HG02763 (cell line): ENCODE results near the gene FANCD2.
"Not testable (repeated sequence)": the region's sequence is repeated elsewhere in the genome, so short reads cannot be mapped to it uniquely, and the experiment has no call there.

Experiments
- ATAC-seq: cut with Tn5 transposase; IDR thresholded peaks from one replicate; pipeline ENCODE4 v1.9.1; 2021; ENCODE audit warnings: mild to moderate bottlenecking, moderate library complexity; ENCODE audit not compliant: unreplicated experiment

FANCD2 gene

DNA sequence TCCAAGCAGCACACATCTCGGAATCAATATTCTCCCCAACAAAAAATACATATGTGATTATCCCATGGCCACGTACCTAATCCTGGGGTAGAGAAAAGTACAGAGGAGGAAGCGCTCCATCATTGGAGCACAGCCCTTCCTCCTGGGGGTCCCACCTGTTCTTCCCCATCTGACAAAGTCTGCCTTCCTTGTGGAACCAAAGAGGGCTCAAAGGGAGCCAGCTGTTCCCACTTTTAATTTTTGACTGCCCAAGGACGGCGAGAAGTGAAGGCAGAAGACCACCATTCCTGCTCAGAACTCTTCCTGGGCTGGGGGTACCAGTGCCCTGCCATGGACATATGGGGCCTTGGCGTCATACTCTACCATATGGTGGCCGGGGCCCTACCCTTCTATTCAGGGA lies 14.1 kb upstream of the FANCD2 start:
- ATAC-seq: no peak

DNA sequence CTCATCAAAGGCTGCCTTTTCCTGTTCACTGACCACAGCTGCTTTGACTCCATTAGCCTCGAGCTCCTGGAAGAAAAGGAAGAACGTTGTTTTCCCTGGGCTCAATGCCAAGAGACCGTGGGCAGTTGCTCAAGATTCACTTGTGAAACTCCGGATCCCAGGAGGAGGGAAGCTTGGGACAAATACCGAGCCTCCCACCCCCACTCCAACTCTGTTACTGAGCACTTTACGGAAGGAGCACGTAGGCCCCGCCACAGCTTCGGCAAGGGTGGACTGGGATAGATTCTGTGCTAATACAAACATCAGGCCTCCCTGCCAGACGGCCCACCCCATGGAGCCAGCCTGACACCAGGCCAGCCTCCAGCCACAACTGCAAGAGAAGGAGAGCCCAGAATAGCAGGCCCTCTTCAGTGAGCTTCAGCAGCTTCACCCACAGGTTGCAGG lies 10.8 kb upstream of the FANCD2 start:
- no peak for ATAC-seq

DNA sequence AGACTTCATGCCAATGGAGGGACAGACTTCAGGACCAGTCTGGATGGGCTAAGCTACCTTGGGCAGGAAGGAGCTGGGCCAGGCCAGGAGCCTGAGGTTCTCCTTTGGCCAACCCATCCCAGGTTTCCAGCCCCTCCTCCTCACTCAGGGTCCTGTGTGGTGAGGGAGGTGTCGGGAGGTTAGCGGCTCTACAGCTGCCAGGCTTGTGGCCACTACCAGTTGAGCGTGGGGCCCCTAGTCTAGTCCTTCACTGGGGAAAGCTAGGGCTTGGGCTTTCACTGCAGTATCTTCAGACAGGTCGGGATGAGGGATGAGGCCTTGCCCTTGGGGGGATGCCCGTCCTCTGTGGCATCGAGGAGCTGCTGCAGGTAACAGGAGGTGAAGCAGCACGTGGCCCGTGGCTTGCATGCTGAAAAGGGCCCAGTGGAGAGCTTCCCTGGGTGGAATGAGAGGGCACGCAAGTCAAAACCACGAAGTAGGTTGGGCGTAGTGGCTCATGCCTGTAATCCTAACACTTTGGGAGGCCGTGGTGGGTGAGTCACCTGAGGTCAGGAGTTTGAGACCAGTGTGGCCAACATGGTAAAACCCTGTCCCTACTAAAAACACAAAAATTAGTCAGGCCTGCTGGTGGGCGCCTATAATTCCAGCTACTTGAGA lies 8.5 kb upstream of the FANCD2 start:
- no peak for ATAC-seq

DNA sequence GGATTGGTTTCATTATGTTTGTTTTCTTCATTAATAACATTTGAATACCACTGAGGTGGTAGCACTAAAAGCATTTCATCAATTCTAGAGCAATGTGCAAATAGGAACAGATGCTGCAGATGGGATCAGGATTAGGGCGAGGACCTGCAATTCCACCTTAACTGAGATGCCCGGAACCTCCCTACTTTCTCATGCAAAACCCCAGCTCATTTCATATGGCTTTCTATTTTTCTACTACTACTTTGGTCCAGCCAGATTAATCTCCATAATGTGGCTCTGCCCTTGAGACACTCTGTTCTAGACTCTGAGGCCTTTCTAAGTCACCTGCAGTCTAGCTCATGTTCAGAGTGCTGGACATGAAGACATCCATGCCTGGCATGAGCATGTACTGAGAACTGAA lies 7.4 kb upstream of the FANCD2 start:
- not testable (repeated sequence) for ATAC-seq

DNA sequence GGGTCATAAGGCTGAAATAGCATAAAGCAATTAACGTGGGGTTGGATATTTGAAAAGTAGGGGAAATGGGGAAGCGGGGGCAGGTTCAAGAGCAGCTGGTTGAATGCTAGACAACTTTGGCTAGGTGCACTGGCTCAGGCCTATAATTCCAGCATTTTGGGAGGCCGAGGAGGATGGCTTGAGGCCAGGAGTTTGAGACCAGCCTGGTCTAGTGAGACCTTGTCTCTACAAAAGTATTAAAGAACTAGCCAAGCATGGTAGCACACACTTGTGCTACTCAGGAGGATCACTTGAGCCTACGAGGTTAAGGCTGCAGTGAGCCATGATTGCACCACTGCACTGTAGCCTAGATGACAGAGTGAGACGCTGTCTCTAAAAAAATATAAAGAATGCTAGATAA lies 6.9 kb upstream of the FANCD2 start:
- ATAC-seq: no peak

DNA sequence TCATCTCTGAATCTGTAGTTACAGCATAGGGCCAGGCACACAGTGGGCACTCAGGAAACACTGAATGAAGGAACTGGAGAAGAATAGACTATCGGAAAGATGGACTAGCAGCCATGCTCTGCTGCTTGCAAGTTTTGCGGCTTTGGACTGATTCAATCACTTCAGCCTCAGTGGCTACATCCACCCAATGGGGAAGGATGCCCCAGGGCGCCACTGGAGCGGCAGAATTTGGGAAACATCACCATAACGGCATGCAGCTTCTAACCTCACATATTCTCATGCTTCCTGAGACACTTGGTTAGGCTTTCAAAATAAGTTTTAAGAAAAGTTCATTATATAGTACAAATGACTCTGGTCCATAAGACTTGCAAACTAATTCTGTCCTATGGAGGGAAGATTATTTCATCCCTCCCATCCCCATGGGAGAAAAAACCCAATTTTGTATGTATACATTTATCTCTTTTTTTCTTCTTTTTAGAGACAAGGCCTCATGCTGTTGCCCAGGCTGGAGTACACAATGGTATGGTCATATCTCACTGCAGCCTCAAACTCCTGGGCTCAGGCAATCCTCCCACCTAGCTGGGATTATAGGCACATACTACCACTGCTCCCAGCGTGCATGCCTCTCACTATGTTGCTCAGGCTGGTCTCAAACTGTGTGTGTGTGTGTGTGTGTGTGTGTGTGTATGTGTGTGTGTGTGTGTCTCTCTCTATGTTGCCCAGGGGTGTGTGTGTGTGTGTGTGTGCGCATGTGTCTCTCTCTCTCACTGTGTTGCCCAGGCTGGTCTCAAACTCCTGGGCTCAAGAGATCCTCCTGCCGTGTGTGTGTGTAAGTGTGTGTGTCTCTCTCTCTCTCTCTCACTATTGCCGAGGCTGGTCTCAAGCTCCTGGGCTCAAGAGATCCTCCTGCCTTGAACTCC lies 4.1 kb upstream of the FANCD2 start:
- no peak for ATAC-seq

DNA sequence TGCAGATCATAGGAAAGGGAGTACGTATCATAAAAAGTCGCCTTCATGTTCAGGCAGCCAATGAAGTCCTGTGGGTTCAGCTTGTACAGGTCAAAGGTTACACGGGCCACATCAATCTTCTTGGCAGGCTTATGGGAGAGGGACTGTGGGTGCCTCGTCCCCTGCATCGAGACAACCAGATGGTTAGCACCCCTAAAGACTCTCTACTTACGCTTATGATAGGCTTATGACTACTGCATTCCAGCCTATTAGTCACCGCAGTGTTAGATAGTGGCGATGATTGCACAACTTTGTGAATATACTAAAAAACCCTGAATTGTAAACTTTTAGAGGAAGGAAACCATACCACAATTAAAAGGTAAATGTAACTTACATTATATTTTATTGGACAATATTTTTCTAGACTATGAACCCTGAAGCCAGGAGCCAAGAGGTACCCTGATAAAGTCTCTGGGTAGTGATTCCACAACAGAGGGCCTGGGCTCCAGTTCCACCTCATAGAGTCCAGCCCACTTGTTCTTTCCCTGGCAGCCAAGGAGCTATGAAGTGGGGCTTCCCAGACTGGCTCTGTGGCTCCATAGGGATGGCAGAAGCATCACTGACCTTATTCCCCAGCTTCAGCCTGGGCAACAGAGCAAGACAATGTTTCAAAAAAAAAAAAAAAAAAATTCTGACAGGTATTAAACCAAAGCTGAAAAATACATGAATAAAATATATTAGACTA lies 2.5 kb upstream of the FANCD2 start:
- ATAC-seq: no peak

DNA sequence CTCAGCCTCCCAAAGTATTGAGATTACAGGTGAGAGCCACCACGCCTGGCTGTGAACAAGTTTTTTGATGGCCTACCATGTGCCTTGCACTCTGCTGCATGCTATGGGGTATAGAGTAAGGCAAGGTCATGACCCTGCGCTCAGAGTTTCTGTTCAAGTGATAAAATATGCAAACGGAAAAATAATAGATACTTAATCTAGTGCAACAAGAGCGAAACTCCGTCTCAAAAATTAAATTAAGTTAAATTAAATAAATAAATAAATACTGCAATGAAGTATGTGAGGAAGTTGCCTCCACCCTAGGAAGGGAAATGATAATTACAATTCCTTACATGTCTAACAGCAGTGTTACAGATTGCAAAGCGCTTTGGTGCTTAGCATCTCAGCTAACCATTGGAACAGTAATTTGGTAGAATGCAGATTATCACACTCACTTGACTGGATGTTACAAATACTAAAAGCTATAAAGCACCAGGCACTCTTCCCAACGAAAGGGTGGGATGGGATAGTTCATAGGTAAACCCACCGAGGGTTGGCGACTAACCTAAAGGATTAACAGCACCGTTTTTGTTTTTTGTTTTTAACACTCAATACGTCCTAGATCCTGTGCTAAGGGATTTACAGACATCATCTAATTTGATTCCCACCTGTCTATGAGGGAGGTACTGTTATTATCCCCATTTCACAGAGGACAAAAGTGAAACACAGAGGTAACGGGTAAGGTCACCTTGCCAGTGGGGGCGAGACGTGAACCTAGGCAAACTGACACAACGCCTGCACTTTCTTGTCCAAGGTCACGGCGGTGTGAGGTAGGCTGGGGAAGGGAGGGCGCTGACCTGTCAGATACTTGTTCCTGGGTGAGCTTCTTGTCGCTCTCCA lies 793 bp upstream of the FANCD2 start:
- ATAC-seq: no peak

DNA sequence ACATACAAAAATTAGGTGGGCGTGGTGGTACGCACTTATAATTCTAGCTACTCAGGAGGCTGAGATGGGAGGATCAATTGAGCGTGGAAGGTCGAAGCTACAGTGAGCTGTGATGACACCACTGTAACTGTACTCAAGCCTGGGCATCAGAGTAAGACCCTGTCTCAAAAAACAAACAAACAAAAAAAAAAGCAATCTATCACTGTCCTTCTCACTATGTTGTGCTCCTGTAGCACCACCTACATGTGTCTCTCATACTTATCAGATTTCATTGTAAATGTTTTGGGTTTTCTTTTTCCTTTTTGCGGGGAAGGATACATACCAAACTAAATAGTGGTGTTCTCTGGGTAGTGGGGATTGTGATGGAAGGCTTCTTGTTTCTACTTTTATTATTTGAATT lies 14.8 kb downstream of the FANCD2 start:
- no peak for ATAC-seq

DNA sequence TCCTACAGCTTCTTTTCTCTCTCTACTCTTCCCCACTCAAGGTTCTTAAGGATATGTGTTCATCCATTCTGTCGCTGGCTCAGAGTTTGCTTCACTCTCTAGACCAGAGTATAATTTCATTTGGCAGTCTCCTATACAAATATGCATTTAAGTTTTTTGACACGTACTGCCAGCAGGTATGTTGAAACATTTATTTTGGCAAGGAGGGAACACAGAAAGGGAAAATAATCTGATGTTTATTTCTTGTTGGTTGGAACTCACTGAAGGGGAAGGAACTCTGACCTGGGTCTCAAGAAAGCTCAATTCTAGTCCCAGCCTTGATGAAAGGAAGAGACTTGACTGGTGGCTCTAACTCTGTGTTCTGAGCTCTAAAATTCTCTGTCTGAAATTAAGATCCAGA lies 21.6 kb downstream of the FANCD2 start:
- no peak for ATAC-seq

DNA sequence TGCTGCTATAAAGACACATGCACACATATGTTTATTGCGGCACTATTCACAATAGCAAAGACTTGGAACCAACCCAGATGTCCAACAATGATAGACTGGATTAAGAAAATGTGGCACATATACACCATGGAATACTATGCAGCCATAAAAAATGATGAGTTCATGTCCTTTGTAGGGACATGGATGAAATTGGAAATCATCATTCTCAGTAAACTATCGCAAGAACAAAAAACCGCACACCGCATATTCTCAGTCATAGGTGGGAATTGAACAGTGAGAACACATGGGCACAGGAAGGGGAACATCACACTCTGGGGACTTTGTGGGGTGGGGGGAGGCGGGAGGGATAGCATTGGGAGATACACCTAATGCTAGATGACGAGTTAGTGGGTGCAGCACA lies 26.8 kb downstream of the FANCD2 start:
- not testable (repeated sequence) for ATAC-seq

DNA sequence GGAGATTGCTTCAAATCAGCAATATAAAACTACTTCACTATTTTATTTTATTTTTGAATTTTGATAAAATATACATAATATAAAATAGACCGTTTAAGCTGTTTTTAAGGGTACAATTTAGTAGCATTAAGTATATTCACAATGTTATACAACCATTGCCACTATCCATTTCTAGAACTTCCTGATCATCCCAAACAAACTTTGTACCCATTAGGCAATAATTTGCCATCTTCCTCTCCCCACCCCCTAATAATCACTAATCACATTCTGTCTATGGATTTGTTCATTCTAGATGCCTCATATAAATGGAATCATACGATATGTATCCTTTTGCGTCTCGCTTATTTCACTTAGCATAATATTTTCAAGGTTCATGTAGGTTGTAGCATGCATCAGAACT lies 28.9 kb downstream of the FANCD2 start:
- no peak for ATAC-seq

DNA sequence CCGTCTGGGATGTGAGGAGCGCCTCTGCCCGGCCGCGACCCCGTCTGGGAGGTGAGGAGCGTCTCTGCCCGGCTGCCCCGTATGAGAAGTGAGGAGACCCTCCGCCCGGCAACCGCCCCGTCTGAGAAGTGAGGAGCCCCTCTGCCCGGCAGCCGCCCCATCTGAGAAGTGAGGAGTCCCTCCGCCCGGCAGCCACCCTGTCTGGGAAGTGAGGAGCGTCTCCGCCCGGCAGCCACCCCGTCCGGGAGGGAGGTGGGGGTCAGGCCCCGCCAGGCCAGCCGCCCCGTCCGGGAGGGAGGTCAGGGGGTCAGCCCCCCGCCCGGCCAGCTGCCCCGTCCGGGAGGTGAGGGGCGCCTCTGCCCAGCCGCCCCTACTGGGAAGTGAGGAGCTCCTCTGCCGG lies 43.8 kb downstream of the FANCD2 start:
- not testable (repeated sequence) for ATAC-seq

DNA sequence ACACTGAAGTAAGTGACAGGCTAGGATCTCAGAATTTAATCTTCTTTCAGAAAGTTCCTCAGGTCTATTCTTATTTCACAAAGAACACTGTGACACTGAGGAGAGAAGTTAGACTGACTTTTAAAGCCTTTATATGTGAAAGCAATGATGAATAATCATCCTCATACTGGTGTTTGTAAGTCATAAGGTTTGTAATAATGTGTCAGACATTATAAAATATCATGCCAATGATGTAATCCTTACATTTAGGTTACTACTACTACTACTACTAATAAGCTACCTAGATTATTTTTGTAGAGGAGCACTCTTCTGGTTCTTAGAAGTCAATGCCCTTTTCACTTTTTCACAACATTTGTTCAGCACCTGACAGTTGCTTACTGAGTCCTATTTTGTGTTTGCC lies 48.4 kb downstream of the FANCD2 start:
- ATAC-seq: no peak

DNA sequence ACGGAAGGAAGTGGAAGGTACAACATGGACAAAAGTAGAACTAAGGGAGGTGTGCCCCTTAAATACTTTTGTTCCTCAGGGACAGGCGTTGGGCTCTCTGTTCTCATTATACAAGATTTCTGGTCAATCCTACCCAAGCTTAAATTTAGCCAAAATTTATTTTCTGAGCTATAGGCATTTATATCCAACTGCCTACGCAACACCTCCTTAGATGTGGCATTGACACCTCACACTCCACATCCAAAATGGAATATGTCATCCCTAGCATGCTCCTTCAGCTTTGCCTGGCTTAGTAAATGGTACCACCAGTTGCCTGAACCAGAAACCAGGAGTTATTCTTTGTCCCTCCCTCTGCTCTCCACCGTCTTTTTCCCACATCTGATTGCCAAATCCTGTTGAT lies 55.6 kb downstream of the FANCD2 start:
- ATAC-seq: no peak

DNA sequence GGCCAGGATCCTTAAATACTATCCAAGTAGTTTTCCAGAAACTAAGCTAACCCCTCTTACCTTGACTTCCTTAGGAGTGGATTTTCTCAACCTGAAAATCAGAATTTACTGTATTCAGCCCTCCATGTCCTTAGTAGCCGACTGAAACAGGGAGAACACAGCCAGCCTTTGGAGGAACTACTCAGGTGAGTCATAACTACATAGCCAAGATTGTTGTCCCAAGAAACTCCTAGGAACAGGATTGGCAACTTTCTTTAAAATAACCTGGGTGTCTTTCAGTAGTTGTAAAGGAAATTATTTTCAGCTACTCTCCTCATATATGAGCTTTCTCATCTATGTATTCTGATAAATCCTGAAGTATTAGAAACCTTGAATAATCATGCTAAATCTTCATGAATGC lies 59.5 kb downstream of the FANCD2 start:
- no peak for ATAC-seq

DNA sequence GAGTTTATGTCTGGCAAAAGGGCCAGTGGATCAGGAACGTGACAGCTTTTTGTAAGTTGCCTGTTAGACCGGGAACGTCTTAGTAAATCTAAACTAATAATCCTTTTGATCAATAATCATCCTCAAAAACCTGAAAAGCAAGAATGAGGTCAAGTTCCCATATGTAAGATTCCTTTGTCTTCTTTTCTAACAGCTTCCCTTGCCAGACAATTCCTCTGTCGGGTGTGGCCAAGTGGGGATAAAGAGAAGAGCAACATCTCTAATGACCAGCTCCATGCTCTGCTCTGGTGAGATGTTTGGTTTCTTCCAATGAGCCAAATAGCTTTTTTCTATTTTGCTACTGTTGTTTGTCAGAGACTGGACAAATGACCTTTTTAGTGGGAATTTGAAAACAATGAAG lies 62.0 kb downstream of the FANCD2 start:
- ATAC-seq: no peak

DNA sequence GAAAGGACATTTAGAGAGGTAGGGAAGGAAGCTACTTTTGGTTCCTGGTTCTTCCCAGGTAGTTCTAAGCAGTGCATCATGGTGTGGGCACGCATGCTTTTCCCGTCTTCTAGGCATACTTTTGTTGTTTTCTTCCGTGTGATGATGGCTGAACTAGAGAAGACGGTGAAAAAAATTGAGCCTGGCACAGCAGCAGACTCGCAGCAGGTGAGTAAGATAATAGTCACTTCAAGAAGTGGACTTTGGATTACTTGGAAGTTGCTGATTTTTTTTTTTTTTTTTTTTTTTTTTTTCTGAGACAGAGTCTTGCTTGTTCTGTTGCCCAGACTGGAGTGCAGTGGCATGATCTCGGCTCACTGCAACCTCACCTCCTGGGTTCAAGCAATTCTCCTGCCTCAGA lies 63.9 kb downstream of the FANCD2 start:
- ATAC-seq: no peak

DNA sequence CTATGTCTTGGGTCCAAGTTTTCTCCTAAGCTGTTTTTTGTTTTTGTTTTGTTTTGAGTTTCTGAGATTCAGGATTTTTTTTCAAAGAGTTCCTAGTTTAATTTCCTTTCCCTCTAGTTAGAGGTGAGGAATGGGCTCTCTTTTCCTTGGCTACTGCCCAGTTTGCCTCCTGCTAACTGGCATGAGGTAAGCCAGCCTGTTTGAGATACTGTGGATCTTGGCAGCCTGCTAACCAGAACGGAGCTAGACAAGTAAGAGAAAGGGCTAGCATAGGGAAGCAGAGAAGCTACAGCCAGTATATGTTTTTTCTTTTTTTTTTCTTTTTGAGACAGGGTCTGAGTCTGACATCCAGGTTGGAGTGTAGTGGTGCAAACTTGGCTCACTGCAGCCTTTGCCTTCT lies 64.5 kb downstream of the FANCD2 start:
- ATAC-seq: not testable (repeated sequence)

DNA sequence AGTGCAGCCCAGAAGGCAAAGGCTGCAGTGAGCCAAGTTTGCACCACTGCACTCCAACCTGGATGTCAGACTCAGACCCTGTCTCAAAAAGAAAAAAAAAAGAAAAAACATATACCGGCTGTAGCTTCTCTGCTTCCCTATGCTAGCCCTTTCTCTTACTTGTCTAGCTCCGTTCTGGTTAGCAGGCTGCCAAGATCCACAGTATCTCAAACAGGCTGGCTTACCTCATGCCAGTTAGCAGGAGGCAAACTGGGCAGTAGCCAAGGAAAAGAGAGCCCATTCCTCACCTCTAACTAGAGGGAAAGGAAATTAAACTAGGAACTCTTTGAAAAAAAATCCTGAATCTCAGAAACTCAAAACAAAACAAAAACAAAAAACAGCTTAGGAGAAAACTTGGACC lies 65.2 kb downstream of the FANCD2 start:
- not testable (repeated sequence) for ATAC-seq

DNA sequence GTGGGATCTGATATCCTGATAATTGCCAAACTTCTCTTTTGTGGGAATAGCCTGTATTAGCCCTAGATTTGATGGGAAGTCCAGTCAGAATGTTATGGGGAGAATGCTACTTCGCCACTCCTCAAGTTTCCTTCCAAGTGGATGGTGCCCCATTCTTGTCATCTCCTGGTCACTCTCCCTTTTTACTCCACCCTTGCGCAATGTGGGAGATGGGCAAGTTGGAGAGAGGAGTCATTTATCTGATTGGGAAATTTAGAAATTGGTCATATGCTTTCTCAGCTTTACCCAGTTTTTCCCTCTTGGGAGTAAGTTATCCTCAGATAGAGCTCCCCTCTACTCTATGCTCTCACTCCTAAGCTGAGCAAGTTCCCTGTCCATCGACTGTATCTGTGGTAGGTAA lies 67.4 kb downstream of the FANCD2 start:
- no peak for ATAC-seq
